Cardiac fibroblast (primary cell): ENCODE data around the gene RBMS3.

ENCODE experiments used
- DNase-seq, 2 donors: peaks; one replicate each; pipeline versions ENCODE4 v3.0.0 to v3.0.0-alpha.2; 2010; ENCODE audit warnings: low read depth in 2 of 2
- H3K4me3 ChIP-seq, 2 donors: replicated peaks in 1 of 2; 1 replicate in 1 of 2; 2 replicates in 1 of 2; pipeline ENCODE4 v1.5.1; 2011; ENCODE audit warnings: low read depth in 2 of 2, low read length in 2 of 2, mild to moderate bottlenecking in 2 of 2, moderate library complexity in 1 of 2
- CTCF ChIP-seq: IDR thresholded peaks from one replicate; pipeline ENCODE4 v1.5.1; 2011; ENCODE audit warnings: low read depth, mild to moderate bottlenecking, low read length, inconsistent platforms

Gene RBMS3

GRCh38 chr3:29274667-29275066, 6.2 kb upstream of the RBMS3 start:
- no peak overlapping the region for H3K4me3 ChIP-seq
- no peak for DNase-seq
- no peak for TF ChIP-seq CTCF

GRCh38 chr3:29275309-29275708, 5.6 kb upstream of the RBMS3 start:
- no peak overlapping the region for H3K4me3 ChIP-seq
- TF ChIP-seq CTCF = no peak
- peak in 1 of 2 donors; percentile 61 for DNase-seq

- no peak overlapping the region for H3K4me3 ChIP-seq
- DNase-seq = no peak
- no peak for TF ChIP-seq CTCF
These were observed 3.6 kb upstream of the RBMS3 start for GRCh38 chr3:29277249-29277648.

- peak overlapping the region in 1 of 2 donors; percentile 74 for H3K4me3 ChIP-seq
- no peak for TF ChIP-seq CTCF
- DNase-seq = no peak
These were observed 1.6 kb upstream of the RBMS3 start for GRCh38 chr3:29279286-29279685.

- TF ChIP-seq CTCF = no peak
- peak; percentile 53 to 56 for DNase-seq
- peak overlapping the region; percentile 73 to 74 for H3K4me3 ChIP-seq
These were observed 1.1 kb upstream of the RBMS3 start for GRCh38 chr3:29279806-29280205.

- peak in 1 of 2 donors; percentile 74 for DNase-seq
These were observed 148 bp downstream of the RBMS3 start for GRCh38 chr3:29281094-29281343.

More at GRCh38 chr3:29281094-29281343, 148 bp downstream of the RBMS3 start:
- TF ChIP-seq CTCF = no peak
- peak overlapping the region; percentile 73 to 74 for H3K4me3 ChIP-seq
